Sigmoid colon (tissue), 7 donors: ENCODE data around the gene MESP1. TPM values are rescaled to one million over a fixed set of nuclear protein-coding genes. Genes with fewer than 3 reads are reported as not detected.

Source experiments
- DNase-seq: peaks from one replicate; pipeline ENCODE4 v3.0.0-alpha.2; 2019
- H3K27ac ChIP-seq, 4 donors: fragments of 200-600 bp; sonication (generic); one replicate each; pipeline ENCODE4 v1.5.1; 2016 to 2019; ENCODE audit warnings: mild to moderate bottlenecking in 1 of 4
- H3K27me3 ChIP-seq, 3 donors: fragments of 200-600 bp; sonication (generic); one replicate each; pipeline ENCODE4 v1.5.1; 2019; ENCODE audit warnings: mild to moderate bottlenecking in 1 of 3
- H3K36me3 ChIP-seq, 4 donors: fragments of 200-600 bp; sonication (generic); one replicate each; pipeline ENCODE4 v1.5.1; 2016 to 2019
- H3K4me1 ChIP-seq, 4 donors: fragments of 200-600 bp; sonication (generic); one replicate each; pipeline ENCODE4 v1.5.1; 2017 to 2019
- H3K4me3 ChIP-seq, 4 donors: fragments of 200-600 bp; sonication (generic); one replicate each; pipeline ENCODE4 v1.5.1; 2017 to 2019; ENCODE audit warnings: mild to moderate bottlenecking in 2 of 4, moderate library complexity in 1 of 4
- H3K9me3 ChIP-seq, 4 donors: fragments of 200-600 bp in 3 of 4; sonication (generic) in 3 of 4; one replicate each; pipeline versions ENCODE4 v1.5.1 to v1.6.1; 2013 to 2019
- CTCF ChIP-seq, 4 experiments: fragments of 450-650 bp in 3 of 4; fragments of 200-600 bp in 1 of 4; IDR thresholded peaks; one replicate each; pipeline ENCODE4 v1.5.1; 2016 to 2019; ENCODE audit warnings: antibody characterized with exemption in 4 of 4, mild to moderate bottlenecking in 3 of 4, moderate library complexity in 2 of 4
- EP300 ChIP-seq, 4 donors: sonication (generic); formaldehyde crosslinking; IDR thresholded peaks; one replicate each; pipeline ENCODE4 v1.6.1; 2017; ENCODE audit warnings: antibody characterized with exemption in 4 of 4
- POLR2A ChIP-seq, 2 donors: fragments of 450-650 bp; IDR thresholded peaks; one replicate each; pipeline ENCODE4 v1.6.1; 2016; ENCODE audit warnings: antibody characterized with exemption in 2 of 2, mild to moderate bottlenecking in 2 of 2, moderate library complexity in 2 of 2
- POLR2AphosphoS5 ChIP-seq, 4 donors: sonication (generic); formaldehyde crosslinking; IDR thresholded peaks; one replicate each; pipeline ENCODE4 v1.6.1; 2017; ENCODE audit warnings: antibody characterized with exemption in 4 of 4
- WGBS, 2 donors: extraction: QIAGEN DNeasy Blood & Tissue Kit; methylation state at CpG; one replicate each; pipeline ENCODE4 v1.1.7; 2013; 5-methylcytosine and 5-hydroxymethylcytosine counted together
- intact Hi-C: fragments of 100-400 bp; cut with DNase I; formaldehyde crosslinking; loops from one replicate; pipeline ENCODE4 v1.15.1; 2023
- polyA plus RNA-seq, 3 donors: library from polyadenylated mRNA; stranded (reverse); fragments of 200-250 nt; gene quantifications; one replicate each; pipeline ENCODE4 v1.2.3, GENCODE V29; 2013
- total RNA-seq, 4 donors: library from RNA; depleted of rRNA; stranded (reverse); fragments of >200 nt; gene quantifications; one replicate each; pipeline ENCODE4 v1.1.0, GENCODE V29; 2016
- donor health status: healthy with polysubstance abuse.
- donor health status: Bipolar disorder and iron deficiency.
- donor health status: healthy.

The MESP1 gene
- total and polyA plus RNA-seq, 7 donors: 2.7 to 10.2 (median 3.6) TPM

- WGBS, 2 donors: 73 to 75% methylated on average over 4 of the region's 4 CpGs
These were observed 15.3 kb downstream of the MESP1 start for GRCh38 chr15:89735773-89736172.

GRCh38 chr15:89732451-89733172, 18.4 kb downstream of the MESP1 start:
- TF ChIP-seq EP300 (IDR thresholded peaks at IDR 0.05) (no peak), POLR2A (IDR thresholded peaks at IDR 0.05) (no peak)
- H3K4me3 ChIP-seq: no peak overlapping the region
- WGBS, 2 donors: 70 to 82% methylated on average over 8 of the region's 8 CpGs
- no peaks in the 10 kb centered on the region for H3K9me3 ChIP-seq
- no peaks in the 10 kb centered on the region for H3K4me1 ChIP-seq
- no peak overlapping the region for H3K27ac ChIP-seq
- intact Hi-C loops: no loop called here
- no peaks in the 10 kb centered on the region for H3K36me3 ChIP-seq
- peaks cover 0 to 6% (median 0%) of the 10 kb centered on the region in 3 donors for H3K27me3 ChIP-seq
- no peak for DNase-seq

More at GRCh38 chr15:89735773-89736172, 15.3 kb downstream of the MESP1 start:
- TF ChIP-seq CTCF (IDR thresholded peaks at IDR 0.05): no peak
- TF ChIP-seq POLR2A (IDR thresholded peaks at IDR 0.05): no peak
- no peak for TF ChIP-seq EP300 (IDR thresholded peaks at IDR 0.05)
- TF ChIP-seq POLR2AphosphoS5 (IDR thresholded peaks at IDR 0.05): no peak
- Histone ChIP-seq H3K9me3 (no peaks in the 10 kb centered on the region), H3K36me3 (no peaks in the 10 kb centered on the region), H3K27ac (no peak overlapping the region), H3K4me1 (peaks cover 0 to 3% (median 0%) of the 10 kb centered on the region in 4 donors), H3K4me3 (no peak overlapping the region), H3K27me3 (peaks cover 0 to 6% (median 0%) of the 10 kb centered on the region in 3 donors)
- DNase-seq: no peak
- intact Hi-C loops: no loop called here

- H3K9me3 ChIP-seq: no peaks in the 10 kb centered on the region
- H3K36me3 ChIP-seq: no peaks in the 10 kb centered on the region
- 91 to 92% methylated on average over 5 of the region's 5 CpGs for WGBS, 2 donors
- no peaks in the 10 kb centered on the region for H3K4me1 ChIP-seq
- no peak overlapping the region for H3K27ac ChIP-seq
- DNase-seq: no peak
- H3K27me3 ChIP-seq: peaks cover 0 to 6% (median 0%) of the 10 kb centered on the region in 3 donors
- no peak overlapping the region for H3K4me3 ChIP-seq
- TF ChIP-seq EP300 (IDR thresholded peaks at IDR 0.05) (no peak), POLR2AphosphoS5 (IDR thresholded peaks at IDR 0.05) (no peak), POLR2A (IDR thresholded peaks at IDR 0.05) (no peak), CTCF (IDR thresholded peaks at IDR 0.05) (no peak)
- intact Hi-C loops: no loop called here
These were observed 19.8 kb downstream of the MESP1 start for GRCh38 chr15:89731275-89731674.

- peak overlapping the region in 1 of 4 donors; percentile 61 for H3K27ac ChIP-seq
- H3K27me3 ChIP-seq: no peaks in the 10 kb centered on the region
- intact Hi-C loops: no loop called here
- DNase-seq: no peak
- peak in 1 of 4 donors; percentile 28 for TF ChIP-seq POLR2AphosphoS5 (IDR thresholded peaks at IDR 0.05)
- TF ChIP-seq POLR2A (IDR thresholded peaks at IDR 0.05): no peak
- peaks cover 0 to 4% (median under 1%) of the 10 kb centered on the region in 4 donors for H3K9me3 ChIP-seq
- no peaks in the 10 kb centered on the region for H3K36me3 ChIP-seq
- WGBS, 2 donors: 58 to 63% methylated on average over 2 of the region's 2 CpGs
- H3K4me3 ChIP-seq: no peak overlapping the region
- H3K4me1 ChIP-seq: no peaks in the 10 kb centered on the region
These were observed 22.8 kb downstream of the MESP1 start for GRCh38 chr15:89728254-89728653.

- Histone ChIP-seq H3K27ac (no peak overlapping the region), H3K9me3 (peaks cover 0 to 4% (median under 1%) of the 10 kb centered on the region in 4 donors), H3K4me3 (no peak overlapping the region), H3K27me3 (no peaks in the 10 kb centered on the region), H3K4me1 (no peaks in the 10 kb centered on the region), H3K36me3 (no peaks in the 10 kb centered on the region)
- intact Hi-C loops: no loop called here
- DNase-seq: no peak
- 78 to 93% methylated on average over 1 of the region's 1 CpG for WGBS, 2 donors
- TF ChIP-seq POLR2AphosphoS5 (IDR thresholded peaks at IDR 0.05) (no peak), EP300 (IDR thresholded peaks at IDR 0.05) (no peak), CTCF (IDR thresholded peaks at IDR 0.05) (no peak), POLR2A (IDR thresholded peaks at IDR 0.05) (no peak)
These were observed 26.0 kb downstream of the MESP1 start for GRCh38 chr15:89725064-89725463.
